Frontal cortex (tissue), 4 donors: ENCODE measurements around the gene CXCL11. TPM values are rescaled to one million over a fixed set of nuclear protein-coding genes. Genes with fewer than 3 reads are reported as not detected.
"Not testable (repeated sequence)": the region's sequence is repeated elsewhere in the genome, so short reads cannot be mapped to it uniquely, and the experiment has no call there.

ENCODE experiments used
- DNase-seq, 2 donors: peaks; one replicate each; pipeline ENCODE4 v3.0.0; 2012; ENCODE audit warnings: low spot score in 2 of 2
- FAIRE-seq: peaks from 2 replicates; lab custom pipeline; 2012; peaks lifted over from hg19 to GRCh38; lab: Jason Lieb, UNC
- total RNA-seq: library from RNA; depleted of rRNA; stranded (reverse); fragments of >200 nt; gene quantifications from one replicate; pipeline ENCODE4 v1.2.3, GENCODE V29; 2014
- donor health status: control.
- donor health status: control.
- donor health status: control.

CXCL11 gene
- total RNA-seq, 1 donor from 2014 or later, result not detected

DNA sequence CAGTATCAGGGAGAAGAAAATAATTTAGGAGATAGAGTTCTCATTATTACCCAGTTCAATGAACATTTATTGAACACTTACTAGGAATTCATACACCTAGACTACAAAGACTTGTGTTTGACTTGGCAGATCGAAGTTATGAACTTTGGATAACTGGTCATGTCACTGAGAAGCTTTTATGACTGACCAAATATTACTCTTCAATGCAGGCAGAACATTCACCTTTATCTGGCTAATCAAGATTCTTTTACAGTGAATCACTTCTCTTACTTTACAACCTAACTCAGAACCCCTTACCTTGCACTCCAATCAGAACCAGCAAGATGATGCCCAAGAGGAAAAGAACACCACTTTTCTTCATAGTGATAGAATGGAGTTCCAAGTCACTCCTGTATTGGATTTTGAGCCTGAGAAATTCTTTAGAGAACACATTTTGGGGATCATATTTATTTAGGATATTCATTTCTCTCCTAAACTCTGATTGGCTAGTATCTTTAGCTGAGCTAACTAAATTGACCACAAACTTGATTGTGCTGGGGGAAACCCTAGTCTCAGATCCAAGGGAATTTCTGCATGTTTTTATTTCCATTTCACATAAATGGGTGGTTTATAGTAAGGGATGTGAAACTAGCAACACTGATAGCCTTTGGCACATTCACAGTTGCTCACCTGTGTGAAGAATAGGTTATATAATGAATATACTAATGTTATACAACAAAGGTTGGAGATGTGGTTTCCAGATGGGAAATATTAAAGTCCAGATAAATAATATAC lies 28.6 kb downstream of the CXCL11 start, which contains the start of gene CXCL9:
CXCL9 (minus strand) TSS at position 421 of the 774 bp plus-strand sequence; CDS start at position 361, 60 bp downstream.
- DNase-seq, result no peak
- no peak for FAIRE-seq

DNA sequence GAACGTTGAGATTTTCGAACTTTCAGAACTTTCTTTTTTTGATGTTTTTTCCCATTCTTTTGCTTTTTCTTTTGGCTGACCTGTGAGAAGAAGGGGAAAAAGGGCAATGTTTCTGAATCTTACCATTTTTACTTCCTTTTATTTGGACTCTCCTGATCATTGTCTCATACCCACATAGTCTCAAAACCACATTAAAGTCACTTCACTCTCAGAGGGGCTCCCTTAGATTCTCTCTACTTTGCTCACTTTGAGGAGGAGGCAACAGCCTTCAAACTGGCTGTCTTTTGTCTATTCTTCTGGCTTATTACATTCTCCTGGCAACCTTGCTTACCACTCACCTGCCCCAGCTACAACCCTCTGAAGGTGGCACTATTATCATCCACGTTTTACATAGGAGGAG lies 32.2 kb downstream of the CXCL11 start:
- DNase-seq (no peak), FAIRE-seq (no peak)

DNA sequence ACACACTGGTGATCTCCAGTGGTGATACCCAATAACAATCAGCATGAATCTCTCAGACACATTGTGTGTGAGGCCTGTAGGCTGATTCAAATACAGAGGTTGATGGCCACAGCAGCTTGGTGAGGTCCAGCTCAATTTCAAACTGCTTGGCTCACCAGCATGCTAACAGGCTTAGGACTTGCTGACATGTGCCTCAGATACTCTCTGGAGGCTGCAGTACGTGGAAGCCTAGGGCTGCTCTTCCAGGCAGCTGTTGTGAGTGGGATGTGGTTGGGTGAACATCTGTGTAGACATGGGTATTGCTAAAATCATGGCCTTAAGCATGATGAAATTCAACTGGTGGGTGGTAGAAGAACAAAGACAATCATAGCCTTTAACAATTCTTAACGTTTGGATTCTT lies 32.8 kb downstream of the CXCL11 start:
- FAIRE-seq (no peak), DNase-seq (no peak)

DNA sequence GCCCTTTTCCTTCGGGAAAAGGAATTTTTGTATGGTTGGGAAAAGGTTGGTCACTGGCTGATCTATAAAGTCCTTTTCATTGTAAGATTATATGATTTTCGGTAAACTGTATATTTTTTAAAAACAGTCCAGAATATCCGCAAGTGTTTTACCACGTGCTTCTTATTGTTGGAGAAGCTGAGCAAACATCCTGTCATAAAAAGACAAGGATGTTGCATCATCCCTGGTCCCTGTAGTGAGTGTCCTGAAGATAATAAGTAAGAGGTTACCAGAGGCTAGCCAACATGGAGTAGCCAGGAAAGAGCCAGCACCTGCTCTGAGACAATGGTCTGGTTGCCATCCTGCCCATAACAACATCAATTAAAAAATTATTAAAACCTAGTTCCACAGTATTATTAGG lies 33.7 kb downstream of the CXCL11 start:
- FAIRE-seq (no peak), DNase-seq (no peak)

DNA sequence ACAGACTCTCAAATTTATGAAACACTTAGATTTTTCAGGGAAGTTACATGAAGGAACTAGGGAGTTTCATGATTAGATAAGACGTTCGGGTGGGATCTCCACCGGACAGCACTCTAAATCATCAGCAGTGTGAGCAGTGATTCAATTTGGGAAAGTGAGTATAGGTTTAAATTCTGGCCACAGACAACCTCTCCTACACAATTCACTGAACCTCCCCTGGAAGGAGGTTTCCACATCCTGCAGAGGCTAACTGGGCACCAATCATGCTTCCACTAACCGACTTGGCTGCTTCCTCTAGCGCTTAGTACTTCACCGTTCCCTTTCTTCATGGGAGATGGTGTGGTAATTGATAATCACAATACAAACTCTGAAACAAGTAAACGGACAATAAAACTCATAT lies 34.2 kb downstream of the CXCL11 start:
- DNase-seq, result no peak
- no peak for FAIRE-seq

DNA sequence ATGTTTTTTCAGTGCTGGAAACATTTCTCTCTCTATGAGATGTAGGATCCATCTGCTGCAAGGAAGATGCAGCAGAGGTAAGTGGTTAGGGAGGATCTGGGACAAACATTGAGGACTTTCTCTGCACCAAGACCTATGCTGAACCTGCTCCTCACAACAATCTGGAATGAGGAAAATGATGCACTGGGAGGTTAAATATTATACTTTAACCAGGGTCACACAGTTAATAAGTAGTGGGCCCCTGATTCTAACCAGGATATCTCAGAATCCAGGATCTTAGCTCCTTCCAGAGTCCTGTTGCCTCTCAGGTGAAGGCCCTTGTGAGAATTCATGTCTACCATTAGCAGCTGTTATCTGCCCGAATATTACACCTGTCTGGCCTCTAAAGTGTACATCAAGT lies 35.6 kb downstream of the CXCL11 start:
- FAIRE-seq, result no peak
- no peak for DNase-seq

DNA sequence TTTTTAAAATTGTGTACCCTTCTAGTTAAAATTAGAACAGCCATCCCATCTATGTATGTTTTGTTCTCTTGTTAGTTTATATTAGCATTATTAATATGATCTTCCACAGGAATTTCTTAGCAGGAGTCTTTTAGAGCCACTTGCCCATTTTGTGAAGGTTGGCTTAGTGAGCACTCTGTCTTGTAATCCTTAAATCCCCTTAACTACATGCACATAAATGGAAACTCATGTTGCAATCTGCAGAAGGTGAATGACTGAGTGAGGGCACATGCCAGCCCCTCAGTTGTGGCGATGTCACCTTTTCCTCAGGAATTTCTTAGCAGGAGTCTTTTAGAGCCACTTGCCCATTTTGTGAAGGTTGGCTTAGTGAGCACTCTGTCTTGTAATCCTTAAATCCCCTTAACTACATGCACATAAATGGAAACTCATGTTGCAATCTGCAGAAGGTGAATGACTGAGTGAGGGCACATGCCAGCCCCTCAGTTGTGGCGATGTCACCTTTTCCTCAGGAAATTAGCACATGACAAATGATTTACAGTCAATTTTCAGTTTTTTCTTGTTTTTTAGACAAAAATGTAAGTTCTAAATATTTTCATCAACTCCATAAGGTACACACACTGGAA lies 37.2 kb downstream of the CXCL11 start:
- not testable (repeated sequence) for DNase-seq, FAIRE-seq

DNA sequence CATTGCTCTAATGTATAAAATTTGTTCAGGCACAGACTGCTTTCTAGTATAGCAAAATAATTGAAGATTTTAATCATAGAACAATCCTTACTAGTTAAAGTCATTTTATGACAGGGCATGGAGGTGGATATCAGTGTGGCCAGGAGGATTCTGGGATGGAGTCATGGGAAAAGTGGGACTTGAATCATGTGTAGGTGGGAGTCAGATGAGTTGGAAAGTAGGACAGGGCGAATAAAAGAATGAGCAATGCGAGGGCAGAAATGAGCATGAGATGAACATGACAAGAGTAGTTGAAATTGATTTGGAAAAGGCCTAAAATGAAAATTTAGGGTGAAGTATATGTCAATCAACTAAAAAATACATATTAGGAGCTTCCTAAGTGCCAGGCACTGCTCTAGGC lies 37.9 kb downstream of the CXCL11 start:
- DNase-seq (no peak), FAIRE-seq (no peak)

DNA sequence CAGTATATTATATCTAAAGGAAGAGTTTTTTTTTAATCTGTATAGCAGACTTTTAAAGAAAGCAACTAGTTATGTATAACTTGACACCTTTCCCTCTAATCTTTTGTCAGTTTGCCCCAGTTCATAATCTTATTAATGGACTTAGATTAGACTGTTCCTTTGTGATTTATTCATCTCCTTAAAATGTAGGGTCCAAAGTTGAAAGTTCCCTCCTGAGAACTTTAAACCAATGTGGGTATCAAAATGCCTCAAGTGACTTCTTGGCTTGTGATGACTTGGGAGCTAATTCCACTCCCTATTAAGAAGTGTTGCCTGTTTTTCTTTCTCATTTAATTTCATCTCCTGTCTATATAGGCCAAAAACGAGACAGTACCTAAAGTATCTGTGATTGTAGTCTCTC lies 38.8 kb downstream of the CXCL11 start:
- DNase-seq (no peak), FAIRE-seq (no peak)

DNA sequence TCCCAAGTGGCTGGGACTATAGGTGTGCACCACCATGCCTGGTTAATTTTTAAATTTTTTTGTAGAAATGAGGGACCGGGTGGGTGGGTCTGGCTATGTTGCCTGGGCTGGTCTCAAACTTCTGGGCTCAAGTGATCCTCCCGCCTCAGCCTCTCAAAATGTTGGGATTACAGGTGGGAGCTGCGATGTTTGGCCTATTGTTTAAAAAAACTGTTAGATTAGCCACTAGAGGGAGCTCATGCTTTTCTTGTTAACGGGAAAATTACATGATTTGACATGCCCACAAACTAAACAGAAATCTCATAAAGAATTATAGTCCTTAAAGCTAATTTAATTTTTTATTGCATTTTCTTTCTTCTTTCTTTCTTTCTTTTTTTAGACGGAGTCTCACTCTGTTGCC lies 40.1 kb downstream of the CXCL11 start:
- FAIRE-seq (peak; percentile 85), DNase-seq (peak in 1 of 2 donors; percentile 34)

DNA sequence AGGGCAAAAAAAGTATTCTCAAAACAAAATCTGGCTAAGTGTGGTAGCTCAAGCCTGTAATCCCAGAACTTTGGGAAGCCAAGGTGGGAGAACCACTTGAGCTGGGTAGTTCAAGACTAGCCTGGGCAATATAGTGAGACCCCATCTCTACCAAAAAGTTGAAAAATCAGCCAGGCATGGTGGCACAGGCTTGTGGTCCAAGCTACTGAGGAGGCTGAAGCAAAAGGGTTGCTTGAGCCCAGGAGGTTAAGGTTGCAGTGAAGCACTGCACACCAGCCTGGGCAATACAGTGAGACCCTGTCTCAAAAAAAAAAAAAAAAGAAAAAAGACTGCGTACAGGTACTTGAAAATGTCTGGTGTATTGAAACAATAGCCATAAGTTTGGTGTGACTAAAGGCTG lies 43.4 kb downstream of the CXCL11 start:
- FAIRE-seq, result no peak
- DNase-seq, result no peak

DNA sequence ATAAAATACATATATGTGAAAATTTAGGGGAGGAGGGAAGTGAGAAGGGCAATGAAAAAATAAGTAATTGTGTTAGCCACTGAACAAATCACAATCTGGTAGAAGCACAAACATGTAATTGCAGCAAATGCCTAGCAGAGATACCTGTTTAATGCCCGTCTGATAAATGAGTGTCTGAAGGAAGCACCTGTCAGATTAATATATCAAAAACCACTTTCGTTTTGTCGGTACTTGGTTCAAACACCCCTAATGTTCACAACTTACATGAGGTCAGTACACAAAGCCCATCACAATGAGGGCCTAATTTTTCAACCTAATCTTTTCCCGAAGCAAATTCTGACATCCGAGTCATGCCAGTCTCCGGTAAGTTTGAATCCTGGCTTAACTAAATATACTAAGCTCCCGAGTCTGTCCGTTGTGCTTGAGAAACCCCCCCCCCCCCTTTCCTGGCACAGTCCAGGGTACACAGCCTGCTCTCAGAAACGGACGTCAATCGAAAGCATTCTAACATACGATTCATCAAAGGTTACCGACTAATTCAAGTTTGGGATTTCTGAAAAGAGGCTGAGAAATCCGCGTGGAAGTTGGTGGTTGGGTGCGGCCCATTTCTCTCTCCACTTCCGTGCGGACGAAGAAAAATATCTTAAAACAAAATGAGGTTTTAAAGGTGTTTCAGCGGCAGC lies 45.9 kb downstream of the CXCL11 start:
- FAIRE-seq, result no peak

DNA sequence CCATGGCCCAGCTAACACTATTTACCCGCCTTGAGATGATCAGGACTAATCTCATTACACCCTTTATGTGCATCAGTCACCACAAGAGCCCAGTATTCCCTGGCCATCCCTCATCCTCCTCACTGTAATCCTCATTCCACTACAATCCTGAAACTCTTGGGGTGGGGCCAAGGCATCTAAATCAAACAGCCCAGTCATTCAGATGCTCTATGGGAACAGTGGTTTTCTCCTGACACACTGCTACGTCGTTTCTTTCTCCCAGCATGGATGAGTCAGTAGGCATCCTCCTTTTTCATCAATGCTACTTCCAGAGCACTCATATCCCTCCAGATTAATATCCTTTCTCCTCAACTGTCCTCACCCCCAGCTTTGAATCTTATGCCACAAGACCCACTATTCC lies 50.8 kb downstream of the CXCL11 start:
- FAIRE-seq (no peak), DNase-seq (no peak)

More for the DNA sequence above, 45.9 kb downstream of the CXCL11 start:
- DNase-seq, result no peak

Other genes starting within 250 kb of the CXCL11 start
- gene PPEF2, start 133.6 kb downstream of the CXCL11 start, total RNA-seq, result under 0.01 TPM
- gene NAAA, start 95.1 kb downstream of the CXCL11 start, total RNA-seq, result 16.7 TPM
- gene SDAD1, start 45.1 kb downstream of the CXCL11 start, total RNA-seq, result 39.5 TPM
- not detected for gene CXCL9, start 28.6 kb downstream of the CXCL11 start, total RNA-seq
- gene CXCL10, start 12.6 kb downstream of the CXCL11 start, total RNA-seq, result not detected
- 2.9 TPM for gene ART3, start 38.6 kb upstream of the CXCL11 start, total RNA-seq
- 128 TPM for gene NUP54, start 112.3 kb upstream of the CXCL11 start, total RNA-seq
- 263 TPM for gene SCARB2, start 177.8 kb upstream of the CXCL11 start, total RNA-seq
- gene FAM47E, start 215.7 kb upstream of the CXCL11 start, total RNA-seq, result 4.1 TPM